ENCODE measurements around the gene DLGAP4. TPM values are rescaled to one million over a fixed set of nuclear protein-coding genes. Genes with fewer than 3 reads are reported as not detected.

DLGAP4 gene
- total RNA-seq, 2 experiments from 2014 or later = 40.2 to 44.2 TPM

- ChIA-PET POLR2A (no interaction called here), CTCF (no interaction called here)
- no peak overlapping the region for H3K27ac Mint-ChIP-seq
- H3K27me3 Mint-ChIP-seq = peaks cover 20% of the 10 kb centered on the region
- no peaks in the 10 kb centered on the region for H3K9me3 Mint-ChIP-seq
- H3K4me3 Mint-ChIP-seq = no peak overlapping the region
- no peaks in the 10 kb centered on the region for H3K4me1 Mint-ChIP-seq
- H3K36me3 Mint-ChIP-seq (ENCODE audit: low read depth) = no peaks in the 10 kb centered on the region
- peak; percentile 1 for DNase-seq
These were observed 21.4 kb upstream of the DLGAP4 start for GRCh38 chr20:36284751-36285150.

- Mint-ChIP-seq H3K36me3 (ENCODE audit: low read depth) (no peaks in the 10 kb centered on the region), H3K4me3 (no peak overlapping the region), H3K27ac (no peak overlapping the region), H3K27me3 (peaks cover 26% of the 10 kb centered on the region), H3K9me3 (no peaks in the 10 kb centered on the region), H3K4me1 (no peaks in the 10 kb centered on the region)
- CTCF ChIA-PET = no interaction called here
- POLR2A ChIA-PET = no interaction called here
- DNase-seq = peak; percentile 5
These were observed 20.2 kb upstream of the DLGAP4 start for GRCh38 chr20:36285746-36286447.

GRCh38 chr20:36297656-36298055 lies 8.5 kb upstream of the DLGAP4 start:
- H3K27ac Mint-ChIP-seq = no peak overlapping the region
- ChIA-PET CTCF (no interaction called here), POLR2A (no interaction called here)
- H3K27me3 Mint-ChIP-seq = peaks cover 22% of the 10 kb centered on the region
- H3K9me3 Mint-ChIP-seq = no peaks in the 10 kb centered on the region
- H3K4me1 Mint-ChIP-seq = no peaks in the 10 kb centered on the region
- no peak for DNase-seq
- no peak overlapping the region for H3K4me3 Mint-ChIP-seq
- H3K36me3 Mint-ChIP-seq (ENCODE audit: low read depth) = no peaks in the 10 kb centered on the region

- POLR2A ChIA-PET = no interaction called here
- no peaks in the 10 kb centered on the region for H3K4me1 Mint-ChIP-seq
- H3K9me3 Mint-ChIP-seq = no peaks in the 10 kb centered on the region
- no peaks in the 10 kb centered on the region for H3K36me3 Mint-ChIP-seq (ENCODE audit: low read depth)
- H3K27me3 Mint-ChIP-seq = peaks cover 25% of the 10 kb centered on the region
- CTCF ChIA-PET = no interaction called here
- DNase-seq = peak; percentile 7
- H3K4me3 Mint-ChIP-seq = no peak overlapping the region
- H3K27ac Mint-ChIP-seq = no peak overlapping the region
These were observed 8.1 kb upstream of the DLGAP4 start for GRCh38 chr20:36298061-36298460.

- peak; percentile 2 for DNase-seq
- peaks cover 33% of the 10 kb centered on the region for H3K27me3 Mint-ChIP-seq
- no peak overlapping the region for H3K27ac Mint-ChIP-seq
- no peaks in the 10 kb centered on the region for H3K9me3 Mint-ChIP-seq
- POLR2A ChIA-PET = no interaction called here
- no peak overlapping the region for H3K4me3 Mint-ChIP-seq
- no peaks in the 10 kb centered on the region for H3K36me3 Mint-ChIP-seq (ENCODE audit: low read depth)
- H3K4me1 Mint-ChIP-seq = no peaks in the 10 kb centered on the region
- CTCF ChIA-PET = no interaction called here
These were observed 7.3 kb upstream of the DLGAP4 start for GRCh38 chr20:36298795-36299339.

- Mint-ChIP-seq H3K36me3 (ENCODE audit: low read depth) (no peaks in the 10 kb centered on the region), H3K4me1 (no peaks in the 10 kb centered on the region), H3K27me3 (peaks cover 37% of the 10 kb centered on the region), H3K27ac (no peak overlapping the region), H3K9me3 (no peaks in the 10 kb centered on the region), H3K4me3 (no peak overlapping the region)
- ChIA-PET POLR2A (no interaction called here), CTCF (no interaction called here)
- peak; percentile 6 for DNase-seq
These were observed 6.7 kb upstream of the DLGAP4 start for GRCh38 chr20:36299459-36299858.

- CTCF ChIA-PET = no interaction called here
These were observed 4.6 kb upstream of the DLGAP4 start for GRCh38 chr20:36301359-36302119.

GRCh38 chr20:36303020-36303595 lies 3.0 kb upstream of the DLGAP4 start:
- H3K27ac Mint-ChIP-seq = no peak overlapping the region
- DNase-seq = no peak
- ChIA-PET CTCF (no interaction called here), POLR2A (no interaction called here)
- H3K36me3 Mint-ChIP-seq (ENCODE audit: low read depth) = no peaks in the 10 kb centered on the region
- peaks cover 2% of the 10 kb centered on the region for H3K4me1 Mint-ChIP-seq
- H3K9me3 Mint-ChIP-seq = no peaks in the 10 kb centered on the region
- peaks cover 40% of the 10 kb centered on the region for H3K27me3 Mint-ChIP-seq
- H3K4me3 Mint-ChIP-seq = no peak overlapping the region

More at GRCh38 chr20:36301359-36302119, 4.6 kb upstream of the DLGAP4 start:
- Mint-ChIP-seq H3K4me1 (peaks cover 2% of the 10 kb centered on the region), H3K36me3 (ENCODE audit: low read depth) (no peaks in the 10 kb centered on the region), H3K27ac (no peak overlapping the region), H3K27me3 (peaks cover 40% of the 10 kb centered on the region), H3K4me3 (no peak overlapping the region), H3K9me3 (no peaks in the 10 kb centered on the region)
- POLR2A ChIA-PET = no interaction called here
- DNase-seq = no peak

- Mint-ChIP-seq H3K9me3 (no peaks in the 10 kb centered on the region), H3K4me3 (no peak overlapping the region)
These were observed 2.3 kb upstream of the DLGAP4 start for GRCh38 chr20:36303831-36304230.

GRCh38 chr20:36304786-36305495 lies 1.2 kb upstream of the DLGAP4 start:
- Mint-ChIP-seq H3K4me3 (no peak overlapping the region), H3K36me3 (ENCODE audit: low read depth) (no peaks in the 10 kb centered on the region), H3K9me3 (no peaks in the 10 kb centered on the region), H3K27ac (no peak overlapping the region), H3K4me1 (peaks cover 2% of the 10 kb centered on the region), H3K27me3 (peaks cover 55% of the 10 kb centered on the region)
- POLR2A ChIA-PET = no interaction called here
- no peak for DNase-seq
- CTCF ChIA-PET = no interaction called here

More at GRCh38 chr20:36303831-36304230, 2.3 kb upstream of the DLGAP4 start:
- ChIA-PET POLR2A (no interaction called here), CTCF (no interaction called here)
- Mint-ChIP-seq H3K36me3 (ENCODE audit: low read depth) (no peaks in the 10 kb centered on the region), H3K27me3 (peaks cover 46% of the 10 kb centered on the region), H3K4me1 (peaks cover 2% of the 10 kb centered on the region), H3K27ac (no peak overlapping the region)
- DNase-seq = no peak

GRCh38 chr20:36306553-36307411 lies 643 bp downstream of the DLGAP4 start:
- H3K36me3 Mint-ChIP-seq (ENCODE audit: low read depth) = no peaks in the 10 kb centered on the region
- no peak overlapping the region for H3K4me3 Mint-ChIP-seq
- ChIA-PET POLR2A (no interaction called here), CTCF (no interaction called here)
- H3K27ac Mint-ChIP-seq = no peak overlapping the region
- peaks cover 2% of the 10 kb centered on the region for H3K4me1 Mint-ChIP-seq
- H3K27me3 Mint-ChIP-seq = peaks cover 58% of the 10 kb centered on the region
- no peak for DNase-seq
- H3K9me3 Mint-ChIP-seq = no peaks in the 10 kb centered on the region

- H3K36me3 Mint-ChIP-seq (ENCODE audit: low read depth) = no peaks in the 10 kb centered on the region
- H3K4me3 Mint-ChIP-seq = no peak overlapping the region
- CTCF ChIA-PET = no interaction called here
- H3K9me3 Mint-ChIP-seq = no peaks in the 10 kb centered on the region
- H3K27ac Mint-ChIP-seq = no peak overlapping the region
- H3K27me3 Mint-ChIP-seq = peaks cover 55% of the 10 kb centered on the region
- peaks cover 2% of the 10 kb centered on the region for H3K4me1 Mint-ChIP-seq
- POLR2A ChIA-PET = no interaction called here
- DNase-seq = no peak
These were observed 1.5 kb downstream of the DLGAP4 start for GRCh38 chr20:36307412-36308325.

All from activated CD4-positive, alpha-beta memory T cell treated with anti-CD3 and anti-CD28 coated beads, Interleukin-2, amount 10 ng/mL, durations not matched to agents 7 days and 5 days (primary cell).